Heart left ventricle (tissue), 16 donors: ENCODE measurements around the gene DNAJB2. TPM values are rescaled to one million over a fixed set of nuclear protein-coding genes. Genes with fewer than 3 reads are reported as not detected.
A peak's percentile ranks its signal among the peaks of the same experiment; 100 is the strongest.

Experiments
- ATAC-seq, 4 donors: fragments of 200-7000 bp; cut with Tn5 transposase; one replicate each; pipeline ENCODE4 v1.9.1; 2020 to 2022; ENCODE audit warnings: moderate library complexity in 4 of 4, mild to moderate bottlenecking in 3 of 4, moderate number of reproducible peaks in 1 of 4
- DNase-seq, 5 donors: peaks; one replicate each; pipeline ENCODE4 v3.0.0-alpha.2; 2020
- H3K27ac ChIP-seq, 12 donors: fragments of 200-600 bp; sonication (generic) in 4 of 12; one replicate each; pipeline versions ENCODE4 v1.5.0 to v1.8.0; 2016 to 2022; ENCODE audit warnings: mild to moderate bottlenecking in 2 of 12
- H3K27me3 ChIP-seq, 9 donors: fragments of 200-600 bp; sonication (generic) in 2 of 9; one replicate each; pipeline versions ENCODE4 v1.5.1 to v1.8.0; 2016 to 2022; ENCODE audit warnings: mild to moderate bottlenecking in 3 of 9
- H3K36me3 ChIP-seq, 9 donors: fragments of 200-600 bp; sonication (generic) in 2 of 9; one replicate each; pipeline versions ENCODE4 v1.5.0 to v1.8.0; 2018 to 2022; ENCODE audit warnings: mild to moderate bottlenecking in 2 of 9
- H3K4me1 ChIP-seq, 12 donors: fragments of 200-600 bp; sonication (generic) in 4 of 12; one replicate each; pipeline versions ENCODE4 v1.5.0 to v1.8.0; 2016 to 2022; ENCODE audit warnings: mild to moderate bottlenecking in 3 of 12
- H3K4me3 ChIP-seq, 12 donors: fragments of 200-600 bp; sonication (generic) in 4 of 12; one replicate each; pipeline versions ENCODE4 v1.5.0 to v1.8.0; 2017 to 2022; ENCODE audit warnings: mild to moderate bottlenecking in 9 of 12, moderate library complexity in 4 of 12
- H3K9me3 ChIP-seq, 12 donors: fragments of 200-600 bp; sonication (generic) in 4 of 12; one replicate each; pipeline versions ENCODE4 v1.5.0 to v1.8.0; 2016 to 2022; ENCODE audit warnings: mild to moderate bottlenecking in 1 of 12
- POLR2A ChIP-seq, 2 donors: fragments of 450-650 bp; IDR thresholded peaks; one replicate each; pipeline ENCODE4 v1.6.1; 2017; ENCODE audit warnings: antibody characterized with exemption in 2 of 2, mild to moderate bottlenecking in 2 of 2, moderate library complexity in 2 of 2
- WGBS, 4 donors: extraction: QIAGEN DNeasy Blood & Tissue Kit in 2 of 4; methylation state at CpG; one replicate each; pipeline versions ENCODE4 v1.1.5 to v1.1.7; 2013 to 2018; 5-methylcytosine and 5-hydroxymethylcytosine counted together
- intact Hi-C, 10 donors: fragments of 100-400 bp; cut with DNase I; formaldehyde crosslinking; loops; one replicate each; pipeline versions ENCODE4 v1.11.1 to v1.14.2; 2022
- polyA plus RNA-seq, 2 donors: library from polyadenylated mRNA; stranded (reverse); fragments of 200-250 nt; gene quantifications; one replicate each; pipeline ENCODE4 v1.2.3, GENCODE V29; 2013
- total RNA-seq, 9 donors: library from RNA; depleted of rRNA in 2 of 9; stranded (reverse); fragments of >200 nt in 2 of 9; fragmentation: NEBNext Ultra II Directional in 3 of 9; extraction: Animal tissue kit (Norgen Biotek cat#: 25700) in 3 of 9; gene quantifications; one replicate each; pipeline versions ENCODE4 v1.1.0 to v1.2.4, GENCODE V29; 2016 to 2023
- TF ChIP-seq, protein P1 (sequence below), 12 donors: fragments of 200-600 bp; sonication (generic) in 4 of 12; IDR thresholded peaks; one replicate each; pipeline versions ENCODE4 v1.5.0 to v1.8.0; 2018 to 2022; ENCODE audit warnings: antibody characterized with exemption in 12 of 12, mild to moderate bottlenecking in 5 of 12
- donor health status: ischemic (EF 13 %, LVEDD 7.1; RV severe dilation, severe dysfunction).
- donor health status: healthy with polysubstance abuse.
- donor health status: DM: no; HTN: yes; CAD: no.
- donor health status: DM: no; HTN: no; CAD: no.
- donor health status: ischemic (EF 25% LVEDD 6.9; RV normal size, moderate dysfunction).
- donor health status: ischemic (EF 25% LVEDD 5.7; RV mildly dilated, moderate dysfunction).
- donor health status: healthy.
- donor health status: DM: yes; HTN: yes; CAD: no.
- donor health status: ischemic (EF 35%, LVEDD 5.7; RV mildly dilated, moderate dysfunction).
- donor health status: nonischemic (EF 11% LVEDD 7.7; RV severe dilation, severe dysfunction).
- donor health status: DM: yes; HTN: yes; CAD: no.
- donor health status: PGD.
- donor health status: ischemic (EF 29% LVEDD 5.4; RV normal size, mild dysfunction).
- donor health status: nonischemic (EF 23%, LVEDD 6.1; RV moderate dilation, normal function).

The DNAJB2 gene
- total and polyA plus RNA-seq, 11 donors = 61.3 to 181 (median 74.9) TPM

DNA sequence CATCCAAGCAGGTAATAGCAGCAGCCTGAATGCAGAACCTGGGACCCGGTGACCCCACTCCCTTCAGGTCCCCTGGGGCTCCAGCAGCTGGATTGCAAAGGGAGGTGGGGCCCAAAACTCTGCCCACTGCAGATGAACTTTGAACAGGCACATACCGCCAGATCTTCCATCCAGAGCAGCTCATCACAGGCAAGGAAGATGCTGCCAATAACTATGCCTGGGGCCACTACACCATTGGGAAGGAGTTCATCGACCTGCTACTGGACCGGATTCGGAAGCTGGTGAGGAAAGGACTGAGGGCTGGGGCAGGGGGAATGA lies 9.2 kb upstream of the DNAJB2 start:
- TF ChIP-seq, protein P1, sequence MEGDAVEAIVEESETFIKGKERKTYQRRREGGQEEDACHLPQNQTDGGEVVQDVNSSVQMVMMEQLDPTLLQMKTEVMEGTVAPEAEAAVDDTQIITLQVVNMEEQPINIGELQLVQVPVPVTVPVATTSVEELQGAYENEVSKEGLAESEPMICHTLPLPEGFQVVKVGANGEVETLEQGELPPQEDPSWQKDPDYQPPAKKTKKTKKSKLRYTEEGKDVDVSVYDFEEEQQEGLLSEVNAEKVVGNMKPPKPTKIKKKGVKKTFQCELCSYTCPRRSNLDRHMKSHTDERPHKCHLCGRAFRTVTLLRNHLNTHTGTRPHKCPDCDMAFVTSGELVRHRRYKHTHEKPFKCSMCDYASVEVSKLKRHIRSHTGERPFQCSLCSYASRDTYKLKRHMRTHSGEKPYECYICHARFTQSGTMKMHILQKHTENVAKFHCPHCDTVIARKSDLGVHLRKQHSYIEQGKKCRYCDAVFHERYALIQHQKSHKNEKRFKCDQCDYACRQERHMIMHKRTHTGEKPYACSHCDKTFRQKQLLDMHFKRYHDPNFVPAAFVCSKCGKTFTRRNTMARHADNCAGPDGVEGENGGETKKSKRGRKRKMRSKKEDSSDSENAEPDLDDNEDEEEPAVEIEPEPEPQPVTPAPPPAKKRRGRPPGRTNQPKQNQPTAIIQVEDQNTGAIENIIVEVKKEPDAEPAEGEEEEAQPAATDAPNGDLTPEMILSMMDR (IDR thresholded peaks at IDR 0.05) = no peak
- no peak for TF ChIP-seq POLR2A (IDR thresholded peaks at IDR 0.05)
- peak overlapping the region in 1 of 12 donors; percentile 14 for H3K27ac ChIP-seq
- no peaks in the 10 kb centered on the region for H3K27me3 ChIP-seq

DNA sequence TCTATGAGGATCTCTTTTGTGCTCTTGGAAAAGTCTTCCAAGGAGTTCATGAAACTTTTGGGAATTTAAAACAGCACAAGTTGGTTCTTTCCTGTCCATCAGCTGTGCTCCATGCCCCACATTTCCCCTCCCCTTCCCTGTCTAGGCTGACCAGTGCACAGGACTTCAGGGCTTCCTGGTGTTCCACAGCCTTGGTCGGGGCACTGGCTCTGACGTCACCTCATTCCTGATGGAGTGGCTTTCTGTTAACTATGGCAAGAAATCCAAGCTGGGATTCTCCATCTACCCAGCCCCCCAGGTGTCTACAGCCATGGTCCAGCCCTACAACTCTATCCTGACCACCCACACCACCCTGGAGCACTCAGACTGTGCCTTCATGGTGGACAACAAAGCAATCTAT lies 8.1 kb upstream of the DNAJB2 start:
- intact Hi-C loops = no loop called here
- peaks cover 0 to 21% (median 9%) of the 10 kb centered on the region in 12 donors for H3K4me1 ChIP-seq
- H3K9me3 ChIP-seq = no peaks in the 10 kb centered on the region
- no peaks in the 10 kb centered on the region for H3K27me3 ChIP-seq
- no peak overlapping the region for H3K4me3 ChIP-seq
- peak in 1 of 5 donors; percentile 5 for DNase-seq
- H3K36me3 ChIP-seq = no peaks in the 10 kb centered on the region
- 70 to 77% (median 72%) methylated on average over 2 of the region's 2 CpGs for WGBS, 4 donors
- H3K27ac ChIP-seq = no peak overlapping the region
- TF ChIP-seq, protein P1 (IDR thresholded peaks at IDR 0.05) = no peak
- TF ChIP-seq POLR2A (IDR thresholded peaks at IDR 0.05) = no peak
- ATAC-seq = no peak

More for the DNA sequence above, 9.2 kb upstream of the DNAJB2 start:
- intact Hi-C loops = no loop called here
- WGBS, 4 donors = 72 to 94% (median 91%) methylated on average over 5 of the region's 5 CpGs
- Histone ChIP-seq H3K4me1 (peaks cover 0 to 21% (median 9%) of the 10 kb centered on the region in 12 donors), H3K4me3 (no peak overlapping the region), H3K9me3 (no peaks in the 10 kb centered on the region), H3K36me3 (no peaks in the 10 kb centered on the region)
- ATAC-seq = no peak
- DNase-seq = peak in 1 of 5 donors; percentile 4

DNA sequence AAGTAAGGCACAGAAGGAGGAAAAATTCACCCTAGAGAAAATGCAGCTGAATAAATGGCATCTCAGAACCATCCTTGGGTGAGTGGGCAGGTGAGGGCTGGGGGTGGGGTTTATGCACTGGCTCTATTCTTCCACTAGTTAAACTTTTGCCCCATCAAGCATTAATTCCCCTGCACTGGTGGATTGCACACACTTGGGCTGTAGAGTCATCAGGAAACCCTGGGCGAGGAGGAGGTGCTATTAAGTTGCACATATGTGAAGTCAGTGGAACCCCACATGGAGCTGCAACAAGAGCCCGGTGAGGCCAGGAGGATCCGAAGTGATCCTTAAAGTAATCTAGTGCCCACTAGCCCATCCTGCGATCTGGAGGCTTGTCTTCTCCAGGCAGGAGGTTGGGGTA lies 6.8 kb upstream of the DNAJB2 start:
- peaks cover 0 to 21% (median 9%) of the 10 kb centered on the region in 12 donors for H3K4me1 ChIP-seq
- no peak overlapping the region for H3K27ac ChIP-seq
- intact Hi-C loops = no loop called here
- H3K27me3 ChIP-seq = no peaks in the 10 kb centered on the region
- H3K4me3 ChIP-seq = no peak overlapping the region
- DNase-seq (peak in 1 of 5 donors; percentile 3), ATAC-seq (no peak)
- H3K9me3 ChIP-seq = no peaks in the 10 kb centered on the region
- 82 to 90% (median 86%) methylated on average over 4 of the region's 4 CpGs for WGBS, 4 donors
- no peaks in the 10 kb centered on the region for H3K36me3 ChIP-seq
- no peak for TF ChIP-seq POLR2A (IDR thresholded peaks at IDR 0.05)
- TF ChIP-seq, protein P1 (IDR thresholded peaks at IDR 0.05) = no peak

DNA sequence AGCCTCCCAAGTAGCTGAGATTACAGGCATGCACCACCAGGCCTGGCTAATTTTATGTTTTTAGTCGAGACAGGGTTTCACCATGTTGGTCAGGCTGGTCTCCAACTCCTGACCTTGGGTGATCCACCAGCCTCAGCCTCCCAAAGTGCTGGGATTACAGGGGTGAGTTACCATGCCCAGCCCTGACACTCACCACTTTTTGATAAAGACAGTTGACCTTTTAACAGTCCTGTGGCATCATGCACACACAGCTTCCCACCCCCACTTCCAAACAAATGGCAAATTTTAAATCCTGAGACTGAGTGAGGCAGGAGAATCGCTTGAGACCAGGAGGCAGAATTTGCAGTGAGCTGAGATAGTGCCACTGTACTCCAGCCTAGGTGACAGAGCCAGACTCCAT lies 6.2 kb upstream of the DNAJB2 start:
- Histone ChIP-seq H3K27ac (peak overlapping the region in 4 of 12 donors; percentile 79 to 98 (median 90)), H3K27me3 (no peaks in the 10 kb centered on the region), H3K36me3 (no peaks in the 10 kb centered on the region), H3K4me1 (peaks cover 2 to 27% (median 13%) of the 10 kb centered on the region in 12 donors), H3K9me3 (no peaks in the 10 kb centered on the region), H3K4me3 (no peak overlapping the region)
- TF ChIP-seq, protein P1 (IDR thresholded peaks at IDR 0.05) = no peak
- TF ChIP-seq POLR2A (IDR thresholded peaks at IDR 0.05) = no peak
- DNase-seq (peak in 1 of 5 donors; percentile 39), ATAC-seq (peak in 1 of 4 donors; percentile 42)
- intact Hi-C loops = no loop called here
- 61 to 79% (median 62%) methylated on average over 2 of the region's 2 CpGs for WGBS, 4 donors
